HL-60/S4 (cell line): ENCODE results near the gene ZC3H13.

Source experiments
- in situ Hi-C: fragments of 300-500 bp; cut with MboI; formaldehyde crosslinking; loops from 2 replicates; pipeline ENCODE4 v1.14.3; 2022; ENCODE audit warnings: low sequenced_read_pairs

Gene ZC3H13

DNA sequence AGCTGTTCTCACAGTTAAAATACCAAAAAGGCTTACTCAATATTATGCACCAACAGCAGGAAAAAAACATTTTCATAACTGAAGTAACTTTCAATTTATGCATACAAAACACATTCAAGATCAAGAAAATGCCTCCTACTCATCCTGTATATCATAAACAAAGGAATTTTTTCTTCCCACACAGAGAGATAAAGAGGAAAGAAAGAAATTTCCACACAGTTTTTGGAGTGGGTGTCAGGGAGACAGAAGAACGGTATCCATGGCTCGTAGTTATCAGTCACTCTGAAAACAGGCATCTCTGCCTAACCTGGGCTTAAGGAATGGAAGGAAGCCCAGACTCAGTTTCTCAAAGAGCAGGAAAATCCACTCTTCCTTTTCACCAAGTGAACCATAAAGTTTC, 108.6 kb downstream of the ZC3H13 start:
- in situ Hi-C loops = no loop called here

DNA sequence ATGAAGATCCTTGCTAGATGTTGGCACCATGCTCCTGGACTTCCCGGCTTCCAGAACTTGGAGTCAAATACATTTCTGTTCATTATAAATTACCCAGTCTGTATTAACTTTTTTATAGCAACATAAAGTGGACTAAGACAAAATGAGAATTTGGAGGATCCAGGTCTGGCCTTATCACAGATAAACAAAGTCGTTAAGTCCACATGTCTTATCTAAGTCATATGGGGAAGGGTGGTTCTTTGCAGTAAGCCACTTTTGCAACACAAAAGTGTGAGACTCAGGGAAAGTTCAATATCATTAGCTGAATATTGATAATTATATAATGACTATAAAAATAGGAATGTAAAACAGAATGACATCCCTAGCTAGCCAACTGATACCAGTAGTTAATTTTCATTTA, 109.4 kb downstream of the ZC3H13 start:
- in situ Hi-C loops = no loop called here

DNA sequence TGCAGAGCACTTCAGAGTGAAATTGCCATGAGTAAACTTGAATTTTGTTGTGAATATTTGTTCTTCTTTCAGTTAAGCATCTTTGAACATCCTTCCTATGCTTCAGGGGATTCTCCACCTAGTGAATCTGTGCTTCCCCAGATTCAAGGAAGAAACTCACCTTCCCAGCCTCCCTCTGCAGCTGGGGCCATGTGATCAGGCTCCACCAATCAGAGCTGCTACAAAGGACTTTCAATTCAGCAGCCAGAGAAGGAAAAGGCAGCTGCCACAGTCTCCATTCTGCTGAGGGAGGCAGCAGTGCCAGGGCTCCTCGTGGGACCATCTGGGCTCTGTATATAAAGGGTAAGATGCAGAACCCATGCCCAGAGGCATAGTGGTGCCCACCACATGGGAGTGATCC, 111.3 kb downstream of the ZC3H13 start:
- in situ Hi-C loops = no loop called here

- in situ Hi-C loops = no loop called here
These were observed 112.5 kb downstream of the ZC3H13 start for GRCh38 chr13:45940061-45940460.

- in situ Hi-C loops = no loop called here
These were observed 115.9 kb downstream of the ZC3H13 start for GRCh38 chr13:45936621-45937020.

DNA sequence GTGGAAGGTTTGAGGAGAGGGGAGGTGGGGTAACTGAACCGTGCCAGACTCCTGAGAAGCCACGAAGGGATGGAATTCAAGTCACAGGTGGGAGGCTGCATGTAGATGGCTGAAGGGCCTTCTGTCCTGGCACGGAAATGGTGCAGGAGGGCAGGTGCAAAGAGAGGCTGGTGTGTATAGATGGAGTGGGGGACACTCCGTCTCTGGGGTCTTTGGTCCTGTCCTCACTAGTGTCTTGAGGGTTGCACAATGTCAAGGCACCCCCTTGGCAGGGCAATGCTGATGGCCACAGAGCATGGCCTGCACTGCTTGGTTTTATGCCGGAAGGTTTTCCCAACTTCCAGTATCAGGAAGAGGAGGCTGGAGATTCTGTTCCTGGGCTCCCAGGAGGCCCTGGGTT, 118.3 kb downstream of the ZC3H13 start:
- in situ Hi-C loops = no loop called here

GRCh38 chr13:45933203-45933908, 119.2 kb downstream of the ZC3H13 start:
- in situ Hi-C loops = no loop called here

DNA sequence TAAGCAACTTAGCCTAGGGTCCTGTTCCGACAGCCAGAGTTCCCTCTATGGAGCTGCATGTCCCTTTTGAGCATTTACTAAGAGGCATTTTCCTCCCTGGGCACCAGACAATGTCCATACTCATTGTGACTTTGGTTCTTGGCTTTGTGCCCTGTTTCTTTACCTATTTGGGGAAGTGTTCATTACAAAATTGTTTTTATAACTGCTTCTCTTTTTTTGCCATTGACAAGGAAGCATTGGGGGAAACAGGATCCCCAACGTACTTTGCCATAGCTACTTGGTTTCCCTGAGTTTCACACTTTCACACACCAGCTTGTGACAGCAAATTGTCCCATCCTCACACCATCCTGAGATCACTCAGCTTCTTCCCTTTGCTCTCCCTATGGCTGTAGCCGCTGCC, 119.9 kb downstream of the ZC3H13 start:
- in situ Hi-C loops = no loop called here

- in situ Hi-C loops = no loop called here
These were observed 120.4 kb downstream of the ZC3H13 start for GRCh38 chr13:45932172-45932571.

- in situ Hi-C loops = no loop called here
These were observed 121.3 kb downstream of the ZC3H13 start for GRCh38 chr13:45931211-45931610.

DNA sequence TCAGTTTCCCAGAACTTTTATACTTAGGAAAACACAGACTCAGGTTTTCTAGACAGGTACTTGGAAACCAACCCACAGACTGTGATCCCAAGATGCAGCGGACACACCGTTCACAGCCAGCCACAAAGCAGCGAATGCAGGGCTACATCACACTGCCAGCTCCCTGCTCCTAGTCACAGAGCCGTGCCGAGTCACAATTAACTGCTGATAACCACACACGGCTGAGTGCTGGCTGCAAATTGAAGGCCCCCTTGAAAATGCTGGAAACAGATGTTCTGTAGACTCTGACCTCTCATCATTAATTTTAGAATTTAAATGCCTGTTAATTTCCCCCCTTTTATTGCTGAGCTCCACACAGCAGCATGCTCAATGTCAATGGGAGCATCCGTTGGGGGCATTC, 122.4 kb downstream of the ZC3H13 start:
- in situ Hi-C loops = no loop called here

DNA sequence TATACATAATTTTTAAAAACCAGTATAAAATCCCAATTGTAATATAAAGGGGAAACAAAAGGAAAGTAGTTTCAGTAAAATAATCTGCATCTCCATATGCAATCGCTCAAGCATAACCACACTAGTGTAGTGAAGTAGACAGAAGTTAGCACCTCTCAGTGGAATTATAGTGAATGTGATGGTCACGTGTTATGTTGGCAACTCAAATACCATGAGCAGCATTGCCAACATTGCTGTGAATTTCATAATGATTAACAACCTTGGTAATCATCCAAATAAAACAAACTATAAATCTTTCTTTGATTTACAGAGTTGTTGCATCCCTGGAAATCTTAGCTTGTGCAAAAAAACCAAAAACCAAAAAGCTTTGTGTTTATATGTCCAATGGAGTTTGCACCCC, 123.7 kb downstream of the ZC3H13 start:
- in situ Hi-C loops = no loop called here

- in situ Hi-C loops = no loop called here
These were observed 124.4 kb downstream of the ZC3H13 start for GRCh38 chr13:45928176-45928575.

DNA sequence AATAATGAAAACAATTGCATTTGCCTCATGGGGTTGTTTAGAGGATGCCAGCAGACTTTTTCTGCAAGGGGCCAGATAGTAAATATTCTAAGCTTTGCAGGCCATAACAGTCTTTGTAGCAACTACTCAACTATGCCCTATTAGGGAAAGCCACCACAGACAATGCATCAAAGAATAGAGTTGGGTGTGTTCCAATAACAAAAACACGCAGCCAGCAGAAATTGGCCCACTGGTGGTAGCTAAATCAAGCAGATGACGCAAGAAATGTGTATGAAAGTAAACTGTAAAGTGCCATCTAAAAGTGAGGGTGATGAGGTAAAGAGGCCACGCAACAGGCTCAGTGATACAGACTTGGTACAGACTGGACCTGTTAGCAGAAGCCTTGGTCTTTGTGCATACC, 125.8 kb downstream of the ZC3H13 start:
- in situ Hi-C loops = no loop called here

GRCh38 chr13:45925151-45925550, 127.4 kb downstream of the ZC3H13 start:
- in situ Hi-C loops = no loop called here

DNA sequence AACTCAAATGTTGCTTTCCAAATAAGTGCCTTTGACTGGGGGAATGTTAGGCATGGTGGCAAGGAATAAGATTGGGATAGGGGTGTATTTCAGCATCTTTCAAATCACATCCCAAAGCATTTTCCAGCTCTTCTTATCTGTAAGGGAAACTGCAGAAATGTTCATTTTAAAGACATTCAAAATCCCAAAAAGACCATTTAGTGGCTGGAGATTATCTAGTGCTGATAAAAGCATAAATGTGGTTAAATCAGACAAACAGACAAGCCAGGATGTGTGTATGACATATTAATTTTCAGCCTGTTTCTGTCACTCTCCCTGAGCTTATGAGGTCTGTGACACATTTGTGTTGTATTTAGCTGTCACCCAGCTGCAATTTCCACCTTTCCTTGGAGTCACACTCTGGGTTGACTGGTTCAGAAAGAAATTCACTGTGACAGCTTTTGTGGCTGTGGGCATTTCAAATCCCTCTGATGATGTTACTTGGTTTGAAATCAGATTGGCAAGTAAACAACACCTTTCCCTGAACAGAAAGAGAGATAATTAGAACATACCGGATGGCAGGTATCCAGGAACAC, 131.3 kb downstream of the ZC3H13 start:
- in situ Hi-C loops = no loop called here

DNA sequence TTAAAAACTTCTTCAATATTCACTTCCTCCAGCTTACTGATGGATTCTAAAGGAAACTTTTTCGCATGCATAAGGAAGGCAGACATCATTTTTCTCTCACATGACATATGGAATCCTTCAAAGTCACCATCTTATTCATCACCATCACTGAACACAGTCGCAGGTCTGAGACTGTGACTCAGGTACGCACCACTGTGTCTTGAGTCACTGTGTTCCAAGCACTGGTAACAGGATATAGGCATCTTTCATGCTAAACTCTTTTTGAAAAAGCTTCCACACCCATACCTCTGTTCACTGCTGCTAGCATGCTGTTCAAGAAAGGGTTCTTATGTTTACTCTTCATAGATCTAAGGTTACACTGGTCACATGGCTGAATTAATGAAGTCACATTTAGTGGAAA, 133.9 kb downstream of the ZC3H13 start:
- in situ Hi-C loops = no loop called here

DNA sequence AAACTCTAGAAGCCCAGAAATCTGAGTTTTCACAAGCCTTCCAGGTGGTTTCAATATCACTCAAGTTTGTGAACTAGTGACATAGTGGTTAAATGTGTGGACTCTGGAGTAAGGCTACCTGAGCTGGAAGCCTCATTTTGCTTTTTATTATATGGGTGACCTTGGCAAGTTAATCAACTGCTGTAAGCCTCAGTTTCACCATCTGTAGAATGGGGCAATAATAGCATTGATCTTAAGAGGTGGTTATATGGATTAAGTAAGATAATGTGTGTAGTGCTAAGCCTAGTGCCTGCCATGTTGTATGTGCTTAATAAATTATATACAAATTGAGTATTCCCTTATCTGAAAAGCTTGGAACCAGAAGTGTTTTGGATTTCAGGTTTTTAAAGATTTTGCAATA, 135.5 kb downstream of the ZC3H13 start:
- in situ Hi-C loops = no loop called here

- in situ Hi-C loops = no loop called here
These were observed 136.7 kb downstream of the ZC3H13 start for GRCh38 chr13:45915686-45916439.

GRCh38 chr13:45909673-45910072, 142.9 kb downstream of the ZC3H13 start:
- in situ Hi-C loops = no loop called here

DNA sequence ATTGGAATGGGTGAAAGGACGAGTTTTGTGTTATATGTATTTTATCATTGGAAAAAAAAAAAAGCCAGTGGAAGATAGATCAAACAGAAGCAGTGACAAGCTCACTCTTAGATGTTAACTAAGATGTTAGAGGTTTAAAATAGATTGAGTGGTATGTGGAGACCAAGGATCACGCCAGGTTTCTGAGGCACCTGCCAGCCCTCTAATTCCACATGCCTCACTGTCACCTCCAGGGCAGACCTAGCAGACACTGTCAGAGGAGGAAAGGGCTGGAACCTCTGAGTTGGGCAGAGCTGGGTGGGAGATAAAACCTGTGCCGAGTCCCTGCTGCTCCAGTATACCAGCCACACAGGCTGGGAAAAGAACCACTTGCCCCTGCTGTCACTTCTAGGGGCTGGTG, 143.5 kb downstream of the ZC3H13 start:
- in situ Hi-C loops = no loop called here

DNA sequence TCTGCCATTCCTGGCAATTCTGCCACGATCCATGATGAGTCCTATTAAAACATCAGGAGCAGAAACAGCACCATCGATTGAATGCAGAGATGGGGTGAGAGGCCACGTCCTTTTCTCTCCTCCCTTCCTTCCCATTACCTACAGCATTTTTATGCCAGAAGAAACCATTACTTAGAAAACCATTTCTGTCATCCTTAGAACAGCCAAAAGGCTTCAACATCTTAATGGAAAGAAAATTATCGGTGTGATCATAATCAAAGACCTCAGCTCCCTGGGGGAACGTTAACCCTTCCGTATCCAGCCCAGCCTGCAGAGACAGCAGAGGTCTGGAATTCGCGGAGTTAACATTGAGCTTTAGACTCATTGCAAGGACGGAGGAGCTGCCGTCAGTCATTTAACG, 145.0 kb downstream of the ZC3H13 start:
- in situ Hi-C loops = no loop called here
